MM.1S (cell line): Measurements from ENCODE around the gene IGFN1.

Source experiments
- DNase-seq: peaks from one replicate; pipeline ENCODE4 v3.0.0-alpha.2; 2015
- H2AFZ ChIP-seq: fragments of 300-600 bp; sonication (generic); 2 replicates; pipeline ENCODE4 v1.6.0; 2016; ENCODE audit warnings: antibody characterized with exemption, low read length
- H3F3A ChIP-seq: fragments of 300-600 bp; sonication (generic); 2 replicates; pipeline ENCODE4 v1.6.1; 2016; ENCODE audit warnings: mild to moderate bottlenecking, antibody characterized with exemption, low read length, moderate library complexity, mixed read lengths; ENCODE audit not compliant: insufficient read depth
- H3K27ac ChIP-seq: fragments of 300-600 bp; sonication (generic); 2 replicates; pipeline ENCODE4 v1.5.1; 2016; ENCODE audit warnings: mild to moderate bottlenecking, low read length
- H3K27me3 ChIP-seq: fragments of 300-600 bp; sonication (generic); replicated peaks from 2 replicates; pipeline ENCODE4 v1.6.0; 2016; ENCODE audit warnings: low read length; ENCODE audit not compliant: insufficient read depth
- H3K36me3 ChIP-seq: fragments of 300-600 bp; sonication (generic); replicated peaks from 2 replicates; pipeline ENCODE4 v1.6.1; 2016; ENCODE audit warnings: mild to moderate bottlenecking, low read length, mixed read lengths; ENCODE audit not compliant: insufficient read depth
- H3K4me1 ChIP-seq: fragments of 300-600 bp; sonication (generic); 2 replicates; pipeline ENCODE4 v1.6.1; 2016; ENCODE audit warnings: low read length, mixed read lengths
- H3K4me2 ChIP-seq: fragments of 300-600 bp; sonication (generic); 2 replicates; pipeline ENCODE4 v1.6.0; 2016; ENCODE audit warnings: low read depth, low read length
- H3K4me3 ChIP-seq: fragments of 300-600 bp; sonication (generic); 2 replicates; pipeline ENCODE4 v1.5.1; 2016; ENCODE audit warnings: low read length, mixed read lengths
- H3K79me2 ChIP-seq: fragments of 300-600 bp; sonication (generic); 2 replicates; pipeline ENCODE4 v1.6.1; 2016; ENCODE audit warnings: mixed run types, low read length, mixed read lengths
- H3K9ac ChIP-seq: fragments of 300-600 bp; sonication (generic); 2 replicates; pipeline ENCODE4 v1.6.1; 2016; ENCODE audit warnings: low read length, mixed read lengths
- H3K9me2 ChIP-seq: fragments of 300-600 bp; sonication (generic); replicated peaks from 2 replicates; pipeline ENCODE4 v1.6.1; 2016; ENCODE audit warnings: mild to moderate bottlenecking, low read length, mixed read lengths; ENCODE audit not compliant: insufficient read depth
- H3K9me3 ChIP-seq: fragments of 300-600 bp; sonication (generic); replicated peaks from 2 replicates; pipeline ENCODE4 v1.6.1; 2016; ENCODE audit warnings: mild to moderate bottlenecking, low read length, mixed read lengths; ENCODE audit not compliant: insufficient read depth
- H4K20me1 ChIP-seq: fragments of 300-600 bp; sonication (generic); 2 replicates; pipeline ENCODE4 v1.6.1; 2016; ENCODE audit warnings: mild to moderate bottlenecking, low read length, moderate library complexity, mixed read lengths; ENCODE audit not compliant: insufficient read depth
- EZH2 ChIP-seq: fragments of 300-600 bp; sonication (generic); optimal IDR thresholded peaks from 2 replicates; pipeline ENCODE3; 2017; ENCODE audit warnings: low read depth, mild to moderate bottlenecking, antibody characterized with exemption, low read length, mixed read lengths
- EZH2phosphoT487 ChIP-seq: fragments of 300-600 bp; sonication (generic); IDR thresholded peaks from 2 replicates; pipeline ENCODE4 v1.6.1; 2018; ENCODE audit warnings: antibody characterized with exemption, low read length
- TF ChIP-seq, protein P1 (sequence below): fragments of 300-600 bp; sonication (generic); IDR thresholded peaks from 2 replicates; pipeline ENCODE4 v1.5.1; 2016; ENCODE audit warnings: antibody characterized with exemption, low read length, mixed read lengths

Gene IGFN1

DNA sequence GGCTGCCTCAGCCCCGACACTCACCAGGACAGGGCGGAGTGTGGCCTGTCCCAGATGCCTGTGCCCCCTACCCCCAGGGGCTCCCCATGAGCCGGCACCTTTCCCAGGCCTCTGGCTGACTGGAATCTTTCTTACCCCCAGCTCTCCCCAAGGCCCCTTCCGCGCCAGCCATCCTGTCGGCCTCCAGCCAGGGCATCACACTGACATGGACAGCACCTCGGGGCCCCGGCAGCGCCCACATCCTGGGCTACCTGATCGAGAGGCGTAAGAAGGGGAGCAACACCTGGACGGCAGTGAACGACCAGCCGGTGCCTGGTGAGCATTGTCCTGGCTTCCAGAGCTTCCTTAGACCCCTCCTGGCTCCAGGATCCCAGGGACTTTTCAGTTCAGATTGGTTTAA lies 26.5 kb downstream of the IGFN1 start:
- no peaks in the 10 kb centered on the region for H4K20me1 ChIP-seq
- H3K79me2 ChIP-seq = no peaks in the 10 kb centered on the region
- DNase-seq = no peak
- H3K27ac ChIP-seq = no peak overlapping the region
- H3K4me1 ChIP-seq = no peaks in the 10 kb centered on the region
- no peaks in the 10 kb centered on the region for H3F3A ChIP-seq
- H3K4me2 ChIP-seq = no peak overlapping the region
- H3K9me2 ChIP-seq = no peaks in the 10 kb centered on the region
- H2AFZ ChIP-seq = no peak overlapping the region
- peaks cover 43% of the 10 kb centered on the region for H3K27me3 ChIP-seq
- TF ChIP-seq EZH2phosphoT487 (no peak), EZH2 (no peak)
- TF ChIP-seq, protein P1, sequence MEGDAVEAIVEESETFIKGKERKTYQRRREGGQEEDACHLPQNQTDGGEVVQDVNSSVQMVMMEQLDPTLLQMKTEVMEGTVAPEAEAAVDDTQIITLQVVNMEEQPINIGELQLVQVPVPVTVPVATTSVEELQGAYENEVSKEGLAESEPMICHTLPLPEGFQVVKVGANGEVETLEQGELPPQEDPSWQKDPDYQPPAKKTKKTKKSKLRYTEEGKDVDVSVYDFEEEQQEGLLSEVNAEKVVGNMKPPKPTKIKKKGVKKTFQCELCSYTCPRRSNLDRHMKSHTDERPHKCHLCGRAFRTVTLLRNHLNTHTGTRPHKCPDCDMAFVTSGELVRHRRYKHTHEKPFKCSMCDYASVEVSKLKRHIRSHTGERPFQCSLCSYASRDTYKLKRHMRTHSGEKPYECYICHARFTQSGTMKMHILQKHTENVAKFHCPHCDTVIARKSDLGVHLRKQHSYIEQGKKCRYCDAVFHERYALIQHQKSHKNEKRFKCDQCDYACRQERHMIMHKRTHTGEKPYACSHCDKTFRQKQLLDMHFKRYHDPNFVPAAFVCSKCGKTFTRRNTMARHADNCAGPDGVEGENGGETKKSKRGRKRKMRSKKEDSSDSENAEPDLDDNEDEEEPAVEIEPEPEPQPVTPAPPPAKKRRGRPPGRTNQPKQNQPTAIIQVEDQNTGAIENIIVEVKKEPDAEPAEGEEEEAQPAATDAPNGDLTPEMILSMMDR = no peak
- H3K36me3 ChIP-seq = no peaks in the 10 kb centered on the region
- H3K4me3 ChIP-seq = no peak overlapping the region
- H3K9me3 ChIP-seq = no peaks in the 10 kb centered on the region
- H3K9ac ChIP-seq = no peak overlapping the region

DNA sequence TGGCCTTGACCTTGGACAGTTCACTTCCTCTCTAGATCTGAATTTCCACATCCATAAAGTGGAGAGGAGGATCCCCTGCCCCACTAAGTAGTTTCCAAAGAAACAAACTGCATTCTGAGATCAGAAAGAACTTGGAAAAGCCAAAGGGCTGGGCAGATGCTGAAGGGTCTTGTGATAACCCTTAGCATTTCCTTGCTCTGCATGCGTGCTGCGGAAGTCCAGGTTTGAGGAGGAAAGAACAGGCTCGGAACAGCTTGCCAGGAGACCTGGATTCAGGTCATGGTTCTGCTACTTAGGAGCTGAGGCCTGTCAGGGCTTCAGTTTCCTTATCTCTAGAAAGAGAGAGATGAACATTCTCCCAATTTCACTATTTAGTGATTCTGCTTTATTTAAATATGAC lies 27.2 kb downstream of the IGFN1 start:
- Histone ChIP-seq H3K79me2 (no peaks in the 10 kb centered on the region), H2AFZ (no peak overlapping the region), H3K9ac (no peak overlapping the region), H3K36me3 (no peaks in the 10 kb centered on the region), H3F3A (no peaks in the 10 kb centered on the region), H3K4me3 (no peak overlapping the region), H3K27me3 (peaks cover 38% of the 10 kb centered on the region), H3K9me2 (no peaks in the 10 kb centered on the region), H3K4me1 (no peaks in the 10 kb centered on the region), H3K4me2 (no peak overlapping the region), H3K9me3 (no peaks in the 10 kb centered on the region), H3K27ac (no peak overlapping the region), H4K20me1 (no peaks in the 10 kb centered on the region)
- DNase-seq = no peak
- TF ChIP-seq EZH2phosphoT487 = no peak
- TF ChIP-seq, protein P1 = no peak
- no peak for TF ChIP-seq EZH2

DNA sequence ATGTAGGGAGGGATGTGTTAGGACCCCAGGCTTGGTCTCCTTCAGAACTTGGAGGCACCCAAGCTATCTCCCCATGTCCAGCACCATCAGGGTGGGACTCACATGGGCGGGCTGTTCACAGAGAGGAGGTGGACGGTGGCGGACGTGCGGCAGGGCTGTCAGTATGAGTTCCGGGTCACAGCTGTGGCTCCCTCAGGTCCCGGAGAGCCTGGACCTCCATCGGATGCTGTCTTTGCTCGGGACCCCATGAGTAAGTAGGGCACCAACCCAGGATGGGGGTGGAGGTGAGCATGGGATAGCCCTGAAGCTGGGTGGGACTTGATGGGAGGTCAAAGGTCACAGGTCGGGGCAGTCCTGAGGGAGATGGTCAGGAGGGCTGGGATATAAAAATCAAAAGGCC lies 27.8 kb downstream of the IGFN1 start:
- Histone ChIP-seq H3K36me3 (no peaks in the 10 kb centered on the region), H3K79me2 (no peaks in the 10 kb centered on the region), H3K27me3 (peaks cover 34% of the 10 kb centered on the region), H3K9me3 (no peaks in the 10 kb centered on the region), H3F3A (no peaks in the 10 kb centered on the region), H4K20me1 (no peaks in the 10 kb centered on the region), H3K9ac (no peak overlapping the region), H3K9me2 (no peaks in the 10 kb centered on the region), H3K4me3 (no peak overlapping the region), H3K27ac (no peak overlapping the region), H3K4me2 (no peak overlapping the region), H2AFZ (no peak overlapping the region), H3K4me1 (no peaks in the 10 kb centered on the region)
- DNase-seq = no peak
- TF ChIP-seq EZH2 = no peak

DNA sequence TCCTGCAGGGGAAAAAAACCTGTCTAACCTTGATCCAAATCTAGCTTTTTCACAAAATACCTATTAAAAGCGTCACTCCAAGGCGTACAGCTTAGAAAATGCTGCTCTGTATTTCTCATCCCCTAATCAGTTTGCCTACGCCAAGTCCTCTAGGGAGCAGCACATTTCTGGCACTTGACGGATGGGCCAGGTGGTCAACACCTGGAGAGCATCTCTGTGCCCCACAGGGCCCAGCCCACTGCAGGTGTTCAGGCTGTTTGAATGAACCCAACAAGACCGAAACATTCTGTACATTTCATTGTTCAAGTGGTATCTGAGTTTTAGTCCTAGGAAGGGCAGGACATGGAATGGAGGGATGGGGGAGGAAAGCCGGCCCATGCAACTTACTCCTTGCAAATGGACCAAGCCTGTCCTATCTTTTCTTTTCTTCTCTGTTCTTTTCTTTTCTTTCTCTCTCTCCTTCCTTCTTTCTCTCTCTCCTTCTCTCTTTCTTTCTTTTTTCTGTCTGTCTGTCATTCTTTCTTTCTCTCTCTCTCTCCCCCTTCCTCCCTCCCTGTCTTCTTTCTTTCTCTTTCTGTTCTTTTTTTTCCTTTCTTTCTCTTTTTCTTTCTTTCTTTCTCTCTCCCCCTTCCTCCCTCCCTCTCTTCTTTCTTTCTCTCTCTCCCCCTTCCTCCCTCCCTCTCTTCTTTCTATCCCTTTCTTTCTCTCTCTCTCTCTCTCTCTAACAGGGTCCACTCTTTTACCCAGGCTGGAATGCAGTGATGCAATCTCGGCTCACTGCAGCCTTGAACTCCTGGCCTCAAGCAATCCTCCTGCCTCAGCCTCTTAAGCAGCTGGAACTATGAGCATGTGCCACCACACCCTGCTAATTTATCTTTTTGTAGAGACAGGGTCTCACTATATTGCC lies 29.1 kb downstream of the IGFN1 start:
- TF ChIP-seq EZH2 (no peak), EZH2phosphoT487 (no peak)
- TF ChIP-seq, protein P1 = no peak
- H3K27ac ChIP-seq = no peak overlapping the region
- no peaks in the 10 kb centered on the region for H3K36me3 ChIP-seq
- H3K9me3 ChIP-seq = no peaks in the 10 kb centered on the region
- H3K4me3 ChIP-seq = no peak overlapping the region
- DNase-seq = no peak
- no peaks in the 10 kb centered on the region for H3K79me2 ChIP-seq
- no peak overlapping the region for H3K9ac ChIP-seq
- H3F3A ChIP-seq = no peaks in the 10 kb centered on the region
- H3K4me1 ChIP-seq = no peaks in the 10 kb centered on the region
- H3K4me2 ChIP-seq = no peak overlapping the region
- no peaks in the 10 kb centered on the region for H3K9me2 ChIP-seq
- no peak overlapping the region for H2AFZ ChIP-seq
- peaks cover 26% of the 10 kb centered on the region for H3K27me3 ChIP-seq
- H4K20me1 ChIP-seq = no peaks in the 10 kb centered on the region
